C4-2B (cell line): Measurements from ENCODE around the gene MOSPD3.

Source experiments
- H3K27ac ChIP-seq: fragments of 450-650 bp; 2 replicates; pipeline ENCODE4 v1.5.1; 2017
- CTCF ChIP-seq: fragments of 450-650 bp; conservative IDR thresholded peaks from 2 replicates; pipeline ENCODE4 v1.5.1; 2017; ENCODE audit warnings: mild to moderate bottlenecking
- ZFX ChIP-seq: fragments of 450-650 bp; IDR thresholded peaks from 2 replicates; pipeline ENCODE4 v1.6.1; 2017

Gene MOSPD3

DNA sequence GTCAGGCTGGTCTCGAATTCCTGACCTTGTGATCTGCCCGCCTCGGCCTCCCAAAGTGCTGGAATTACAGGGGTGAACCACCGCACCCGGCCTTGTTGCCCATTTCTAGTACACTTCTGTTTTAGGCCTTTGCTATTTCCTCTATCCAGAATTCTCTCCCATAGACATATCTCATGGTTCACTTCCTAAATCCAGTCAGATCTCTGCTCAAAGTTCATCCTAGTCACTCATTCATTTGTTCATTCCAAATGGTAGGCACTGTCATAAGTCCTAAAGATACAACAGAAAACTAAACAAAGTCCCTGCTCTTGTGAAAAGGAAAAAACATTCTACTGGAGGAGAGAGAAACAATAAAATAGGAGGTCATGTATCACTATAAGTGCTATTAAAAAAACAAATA lies 2.4 kb upstream of the MOSPD3 start:
- H3K27ac ChIP-seq = no peak overlapping the region

DNA sequence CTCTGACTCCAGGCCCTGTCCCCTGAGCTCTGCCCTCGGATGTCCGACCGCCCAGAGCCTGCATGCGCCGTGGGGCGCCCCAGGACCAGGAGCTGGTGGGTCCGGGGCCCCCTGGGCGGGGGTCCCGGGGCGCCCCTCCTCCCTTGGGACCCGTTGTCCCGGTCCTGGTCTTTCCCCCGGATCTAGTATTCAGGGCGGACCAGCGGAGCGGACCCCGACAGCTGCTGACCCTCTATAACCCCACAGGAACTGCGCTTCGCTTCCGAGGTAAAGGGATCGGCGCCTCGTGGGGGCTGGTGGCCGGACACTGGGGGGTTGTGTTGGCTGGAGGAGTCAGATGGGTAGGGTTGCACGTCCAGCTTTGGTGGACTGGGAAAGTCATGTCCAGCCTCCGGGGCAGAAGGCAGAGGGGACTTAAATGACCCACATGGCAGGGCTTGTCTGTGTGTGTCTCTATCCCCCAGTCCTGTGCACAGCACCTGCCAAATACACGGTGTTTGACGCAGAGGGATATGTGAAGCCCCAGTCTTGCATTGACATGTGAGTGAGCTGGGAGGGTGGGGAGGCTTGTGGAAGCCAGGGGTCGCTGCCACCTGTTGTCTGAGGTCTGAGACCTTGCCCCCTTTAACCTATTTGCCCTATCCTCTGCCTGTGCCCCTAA lies 520 bp downstream of the MOSPD3 start:
- peak overlapping the region; percentile 79 for H3K27ac ChIP-seq

More for the DNA sequence above, 2.4 kb upstream of the MOSPD3 start:
- TF ChIP-seq ZFX (no peak), CTCF (no peak)

GRCh38 chr7:100613412-100614175 lies 1.3 kb downstream of the MOSPD3 start:
- no peak for TF ChIP-seq ZFX
- TF ChIP-seq CTCF = no peak
- no peak overlapping the region; the same call in 1 of the 2 replicates for H3K27ac ChIP-seq

More for the DNA sequence above, 520 bp downstream of the MOSPD3 start:
- TF ChIP-seq ZFX (no peak), CTCF (no peak)

GRCh38 chr7:100614308-100614861 lies 2.0 kb downstream of the MOSPD3 start:
- TF ChIP-seq CTCF (no peak), ZFX (no peak)
- H3K27ac ChIP-seq = no peak overlapping the region

GRCh38 chr7:100620239-100620638 lies 7.9 kb downstream of the MOSPD3 start:
- H3K27ac ChIP-seq = no peak overlapping the region
- TF ChIP-seq ZFX = no peak
- no peak for TF ChIP-seq CTCF

GRCh38 chr7:100620804-100621203 lies 8.5 kb downstream of the MOSPD3 start:
- no peak for TF ChIP-seq CTCF
- no peak overlapping the region for H3K27ac ChIP-seq

DNA sequence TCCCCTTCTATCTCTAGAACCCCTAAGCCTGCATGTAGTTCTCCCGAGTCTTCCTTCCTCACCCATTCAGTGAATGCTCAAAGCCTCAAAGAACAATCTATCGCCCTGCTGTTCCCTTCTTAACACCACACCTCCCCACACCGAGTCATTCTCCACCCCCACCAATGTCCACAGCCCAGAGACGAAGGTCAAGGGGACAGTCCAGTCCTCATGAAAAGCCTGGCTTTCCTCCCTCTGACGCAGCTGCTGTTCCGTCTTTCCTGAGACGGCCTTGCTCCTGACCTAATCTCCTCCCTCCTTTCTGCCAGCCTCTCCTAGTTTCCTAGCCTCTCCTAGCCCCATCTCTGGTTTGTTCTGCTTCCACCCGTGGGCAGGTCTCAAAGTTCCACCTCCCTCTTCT lies 9.2 kb downstream of the MOSPD3 start:
- H3K27ac ChIP-seq = no peak overlapping the region
- TF ChIP-seq ZFX (no peak), CTCF (no peak)
